SK-N-SH (cell line): ENCODE results near the gene EVC2. TPM values are rescaled to one million over a fixed set of nuclear protein-coding genes. Genes with fewer than 3 reads are reported as not detected.

ENCODE experiments used
- CTCF ChIA-PET: fragments of 300-600, 350-600 bp; formaldehyde crosslinking; extraction: SDS; loops from one replicate; lab custom pipeline; 2021; lab: Yijun Ruan, JAX
- POLR2A ChIA-PET: fragments of 350-600 bp; sonication (Branson Sonifier 250); formaldehyde crosslinking; extraction: SDS; loops from one replicate; lab custom pipeline; 2020; ENCODE audit warnings: antibody characterized with exemption, inconsistent platforms; lab: Yijun Ruan, JAX
- DNase-seq: peaks from one replicate; pipeline ENCODE4 v3.0.0; 2012
- H2AFZ ChIP-seq: fragments of 200-600 bp; sonication (generic); 2 replicates; pipeline ENCODE4 v1.8.1; 2016; ENCODE audit warnings: antibody characterized with exemption, mild to moderate bottlenecking, low read depth
- H3F3A ChIP-seq: fragments of 200-600 bp; sonication (generic); replicated peaks from 2 replicates; pipeline ENCODE3; 2016; ENCODE audit warnings: antibody characterized with exemption, mild to moderate bottlenecking; ENCODE audit not compliant: insufficient read depth
- H3K27ac ChIP-seq, 2 experiments: fragments of 200-500 bp in 1 of 2; fragments of 200-600 bp in 1 of 2; sonication (Bioruptor generic) in 1 of 2; sonication (generic), shearing (Covaris generic) in 1 of 2; 2 replicates each; pipeline versions ENCODE4 v1.5.1 to v1.6.1; 2014 to 2016; ENCODE audit warnings: low read depth in 2 of 2, inconsistent platforms in 1 of 2, low read length in 1 of 2, mild to moderate bottlenecking in 1 of 2, mixed read lengths in 1 of 2
- H3K27me3 ChIP-seq: fragments of 200-600 bp; sonication (generic), shearing (Covaris generic); 2 replicates; pipeline ENCODE4 v1.6.1; 2016; ENCODE audit warnings: mixed run types; ENCODE audit not compliant: insufficient read depth
- H3K36me3 ChIP-seq, 2 experiments: fragments of 200-500 bp in 1 of 2; fragments of 200-600 bp in 1 of 2; sonication (Bioruptor generic) in 1 of 2; sonication (generic) in 1 of 2; replicated peaks in 1 of 2; 2 replicates each; pipeline versions ENCODE3 to v1.5.1; 2014 to 2016; ENCODE audit warnings: low read length in 1 of 2, mild to moderate bottlenecking in 1 of 2; ENCODE audit not compliant: insufficient read depth in 2 of 2, control insufficient read depth in 1 of 2
- H3K4me1 ChIP-seq, 2 experiments: fragments of 200-500 bp in 1 of 2; fragments of 200-600 bp in 1 of 2; sonication (Bioruptor generic) in 1 of 2; sonication (generic), shearing (Covaris generic) in 1 of 2; 2 replicates each; pipeline versions ENCODE4 v1.5.1 to v1.6.1; 2014 to 2016; ENCODE audit warnings: low read depth in 1 of 2, low read length in 1 of 2, mixed run types in 1 of 2; ENCODE audit not compliant: insufficient read depth in 2 of 2, control insufficient read depth in 1 of 2
- H3K4me2 ChIP-seq: fragments of 200-600 bp; sonication (generic), shearing (Covaris generic); 2 replicates; pipeline ENCODE4 v1.6.1; 2017; ENCODE audit warnings: mixed run types
- H3K4me3 ChIP-seq, 2 experiments: fragments of 200-500 bp in 1 of 2; fragments of 200-600 bp in 1 of 2; sonication (Bioruptor generic) in 1 of 2; sonication (generic), shearing (Covaris generic) in 1 of 2; 2 replicates each; pipeline versions ENCODE4 v1.5.1 to v1.8.1; 2014 to 2016; ENCODE audit warnings: low read depth in 2 of 2, inconsistent platforms in 1 of 2, low read length in 1 of 2, mild to moderate bottlenecking in 1 of 2, mixed read lengths in 1 of 2, moderate library complexity in 1 of 2
- H3K79me2 ChIP-seq: fragments of 200-600 bp; sonication (generic); 2 replicates; pipeline ENCODE4 v1.8.1; 2017; ENCODE audit warnings: mild to moderate bottlenecking; ENCODE audit not compliant: insufficient read depth
- H3K9ac ChIP-seq: fragments of 200-600 bp; sonication (generic); 2 replicates; pipeline ENCODE4 v1.6.1; 2017; ENCODE audit warnings: mixed run types
- H3K9me2 ChIP-seq: fragments of 200-600 bp; sonication (generic); 2 replicates; pipeline ENCODE4 v1.6.1; 2017; ENCODE audit warnings: mixed run types
- H3K9me3 ChIP-seq: fragments of 200-600 bp; sonication (generic); 2 replicates; pipeline ENCODE4 v1.6.1; 2017; ENCODE audit warnings: mixed run types, mild to moderate bottlenecking, moderate library complexity
- H4K20me1 ChIP-seq: fragments of 200-600 bp; sonication (generic); 2 replicates; pipeline ENCODE4 v1.6.1; 2017; ENCODE audit warnings: mild to moderate bottlenecking, mixed run types; ENCODE audit not compliant: insufficient read depth
- CHD2 ChIP-seq: fragments of 150-350 bp; IDR thresholded peaks from 2 replicates; pipeline ENCODE4 v1.6.1; 2018; ENCODE audit warnings: low read length; ENCODE audit not compliant: partially characterized antibody
- EP300 ChIP-seq, 2 experiments: IDR thresholded peaks; 2 replicates each; pipeline versions ENCODE4 v1.4.0 to v1.6.1; 2012; ENCODE audit warnings: borderline replicate concordance in 1 of 2, low read depth in 1 of 2, low read length in 1 of 2
- EZH2phosphoT487 ChIP-seq: fragments of 200-600 bp; sonication (generic); IDR thresholded peaks from 2 replicates; pipeline ENCODE4 v1.6.1; 2017; ENCODE audit warnings: low read depth, mixed run types, mild to moderate bottlenecking, antibody characterized with exemption, moderate library complexity, borderline replicate concordance
- GATA2 ChIP-seq: sonication (generic); formaldehyde crosslinking; IDR thresholded peaks from 2 replicates; pipeline ENCODE4 v1.5.0; 2020; ENCODE audit warnings: mild to moderate bottlenecking, missing genetic modification reagents
- MAX ChIP-seq: IDR thresholded peaks from 2 replicates; pipeline ENCODE4 v1.4.0; 2012; ENCODE audit warnings: low read depth
- MEF2A ChIP-seq: IDR thresholded peaks from 2 replicates; pipeline ENCODE4 v1.4.0; 2012; ENCODE audit warnings: low read depth, borderline replicate concordance
- MXI1 ChIP-seq: IDR thresholded peaks from 2 replicates; pipeline ENCODE4 v1.6.1; 2012; ENCODE audit warnings: mild to moderate bottlenecking, low read depth, low read length, improper control_type of control experiment
- NRF1 ChIP-seq: IDR thresholded peaks from 2 replicates; pipeline ENCODE4 v1.6.1; 2012; ENCODE audit warnings: low read depth, mild to moderate bottlenecking, low read length
- POLR2AphosphoS5 ChIP-seq: IDR thresholded peaks from 2 replicates; pipeline ENCODE4 v1.6.1; 2012; ENCODE audit warnings: low read depth, low read length
- SIN3A ChIP-seq: IDR thresholded peaks from 2 replicates; pipeline ENCODE4 v1.6.1; 2012; ENCODE audit warnings: low read depth, mild to moderate bottlenecking, low read length, moderate library complexity, borderline replicate concordance
- SMC3 ChIP-seq: IDR thresholded peaks from 2 replicates; pipeline ENCODE4 v1.6.1; 2012; ENCODE audit warnings: low read depth, low read length, improper control_type of control experiment
- WGBS: methylation state at CpG from one replicate; pipeline ENCODE4 v1.1.6; 2017; ENCODE audit warnings: low lambda C conversion rate; 5-methylcytosine and 5-hydroxymethylcytosine counted together
- polyA plus RNA-seq, 3 experiments: library from polyadenylated mRNA; depleted of rRNA; stranded (reverse); fragments of >200 nt; gene quantifications; 2 replicates each; pipeline ENCODE4 v1.2.3, GENCODE V29; 2012
- TF ChIP-seq, protein P1 (sequence below): fragments of 150-350 bp; IDR thresholded peaks from 2 replicates; pipeline ENCODE4 v1.6.1; 2016; ENCODE audit warnings: mild to moderate bottlenecking, low read depth, low read length
- TF ChIP-seq, protein P2 (sequence below): IDR thresholded peaks from 2 replicates; pipeline ENCODE4; 2012
- TF ChIP-seq, protein P3 (sequence below): IDR thresholded peaks from 2 replicates; pipeline ENCODE4 v1.6.1; 2012; ENCODE audit warnings: mild to moderate bottlenecking, low read depth, low read length, moderate library complexity

EVC2 gene
- polyA plus RNA-seq, 1 of the 3 experiments (the other 2 are of a cell fraction) = not detected

- H4K20me1 ChIP-seq = no peaks in the 10 kb centered on the region
- peaks cover 16 to 20% of the 10 kb centered on the region in 2 experiments for H3K36me3 ChIP-seq
- peaks cover 52% of the 10 kb centered on the region for H3K79me2 ChIP-seq
Measured at GRCh38 chr4:5718411-5718810, 10.1 kb upstream of the EVC2 start.

DNA sequence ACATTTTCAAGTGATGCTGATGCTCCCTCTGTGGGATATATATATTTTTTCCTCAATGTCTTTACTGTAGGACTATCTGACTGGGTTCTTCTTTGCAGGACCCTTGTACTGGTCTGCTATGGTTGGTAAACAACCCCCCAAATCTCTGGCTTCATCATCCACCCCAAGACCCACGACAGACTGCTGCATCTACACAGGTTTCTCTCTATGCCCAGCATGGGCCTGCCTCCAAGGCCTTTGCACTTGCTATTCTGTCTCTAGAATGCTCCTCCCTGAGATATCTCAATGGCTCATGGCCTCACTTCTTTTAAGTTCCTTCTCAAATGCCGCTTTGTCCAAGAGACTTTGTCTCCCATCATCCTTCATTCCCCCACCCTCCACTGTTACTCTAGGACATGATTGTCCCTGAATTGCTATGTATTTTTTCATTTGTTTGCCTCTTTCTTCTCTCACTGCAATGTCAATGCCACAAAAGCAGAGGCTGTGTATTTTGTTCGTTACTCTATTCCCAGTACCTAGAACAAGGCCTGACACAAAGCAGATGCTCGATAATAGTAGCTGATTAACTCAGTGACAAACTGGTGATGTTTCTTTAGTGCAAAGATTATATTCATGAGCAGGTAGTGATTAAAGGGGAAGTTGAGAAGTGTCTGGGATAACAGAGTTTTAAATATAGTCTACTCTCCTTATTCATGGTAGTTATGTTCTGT is 9.2 kb upstream of the EVC2 start:
- peaks cover 60% of the 10 kb centered on the region for H3K79me2 ChIP-seq
- H3K27ac ChIP-seq = no peak overlapping the region
- H3K4me1 ChIP-seq = peaks cover 0 to 4% of the 10 kb centered on the region in 2 experiments; a peak in 1 of 4 replicates
- H4K20me1 ChIP-seq = no peaks in the 10 kb centered on the region
- CTCF ChIA-PET = no interaction called here
- no peak overlapping the region for H3K9ac ChIP-seq
- peaks cover 16 to 20% of the 10 kb centered on the region in 2 experiments for H3K36me3 ChIP-seq
- H3F3A ChIP-seq = no peaks in the 10 kb centered on the region
- no peak overlapping the region for H2AFZ ChIP-seq
- H3K9me2 ChIP-seq = no peaks in the 10 kb centered on the region
- H3K9me3 ChIP-seq = no peaks in the 10 kb centered on the region
- 83% methylated on average over 4 of the region's 4 CpGs for WGBS
- no peak overlapping the region for H3K4me3 ChIP-seq
- no peaks in the 10 kb centered on the region for H3K27me3 ChIP-seq
- TF ChIP-seq MEF2A (no peak), POLR2AphosphoS5 (no peak), SMC3 (no peak), MAX (no peak)
- no peak for DNase-seq
- no peak overlapping the region for H3K4me2 ChIP-seq
- POLR2A ChIA-PET = no interaction called here

More at GRCh38 chr4:5718411-5718810, 10.1 kb upstream of the EVC2 start:
- no peak overlapping the region for H2AFZ ChIP-seq
- no peaks in the 10 kb centered on the region for H3K9me3 ChIP-seq
- no peak overlapping the region for H3K4me3 ChIP-seq
- H3K4me2 ChIP-seq = no peak overlapping the region
- ChIA-PET POLR2A (no interaction called here), CTCF (no interaction called here)
- no peaks in the 10 kb centered on the region for H3F3A ChIP-seq
- DNase-seq = no peak
- H3K4me1 ChIP-seq = no peaks in the 10 kb centered on the region
- no peaks in the 10 kb centered on the region for H3K27me3 ChIP-seq
- no peak overlapping the region for H3K27ac ChIP-seq
- no peaks in the 10 kb centered on the region for H3K9me2 ChIP-seq
- TF ChIP-seq EP300 (IDR thresholded peaks at IDR 0.05; ENCODE audit: borderline replicate concordance in 1 of 2, low read depth in 1 of 2, low read length in 1 of 2) = no peak
- no peak for TF ChIP-seq MAX
- no peak for TF ChIP-seq NRF1
- no peak for TF ChIP-seq CHD2
- TF ChIP-seq, all 33 proteins: peak for 0
- H3K9ac ChIP-seq = no peak overlapping the region
- WGBS = 79% methylated on average over 4 of the region's 4 CpGs

GRCh38 chr4:5716391-5716790 is 8.0 kb upstream of the EVC2 start:
- Histone ChIP-seq H4K20me1 (no peaks in the 10 kb centered on the region), H3K4me2 (no peak overlapping the region)
- 93% methylated on average over 2 of the region's 2 CpGs for WGBS
- TF ChIP-seq, protein P1, sequence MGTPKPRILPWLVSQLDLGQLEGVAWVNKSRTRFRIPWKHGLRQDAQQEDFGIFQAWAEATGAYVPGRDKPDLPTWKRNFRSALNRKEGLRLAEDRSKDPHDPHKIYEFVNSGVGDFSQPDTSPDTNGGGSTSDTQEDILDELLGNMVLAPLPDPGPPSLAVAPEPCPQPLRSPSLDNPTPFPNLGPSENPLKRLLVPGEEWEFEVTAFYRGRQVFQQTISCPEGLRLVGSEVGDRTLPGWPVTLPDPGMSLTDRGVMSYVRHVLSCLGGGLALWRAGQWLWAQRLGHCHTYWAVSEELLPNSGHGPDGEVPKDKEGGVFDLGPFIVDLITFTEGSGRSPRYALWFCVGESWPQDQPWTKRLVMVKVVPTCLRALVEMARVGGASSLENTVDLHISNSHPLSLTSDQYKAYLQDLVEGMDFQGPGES = no peak
- TF ChIP-seq SIN3A (no peak), EZH2phosphoT487 (no peak), EP300 (IDR thresholded peaks at IDR 0.05; ENCODE audit: borderline replicate concordance in 1 of 2, low read depth in 1 of 2, low read length in 1 of 2) (no peak), GATA2 (CRISPR knock-in tag) (no peak), MXI1 (no peak)
- TF ChIP-seq, protein P2, sequence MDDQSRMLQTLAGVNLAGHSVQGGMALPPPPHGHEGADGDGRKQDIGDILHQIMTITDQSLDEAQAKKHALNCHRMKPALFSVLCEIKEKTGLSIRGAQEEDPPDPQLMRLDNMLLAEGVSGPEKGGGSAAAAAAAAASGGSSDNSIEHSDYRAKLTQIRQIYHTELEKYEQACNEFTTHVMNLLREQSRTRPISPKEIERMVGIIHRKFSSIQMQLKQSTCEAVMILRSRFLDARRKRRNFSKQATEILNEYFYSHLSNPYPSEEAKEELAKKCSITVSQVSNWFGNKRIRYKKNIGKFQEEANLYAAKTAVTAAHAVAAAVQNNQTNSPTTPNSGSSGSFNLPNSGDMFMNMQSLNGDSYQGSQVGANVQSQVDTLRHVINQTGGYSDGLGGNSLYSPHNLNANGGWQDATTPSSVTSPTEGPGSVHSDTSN = no peak
- TF ChIP-seq, protein P3, sequence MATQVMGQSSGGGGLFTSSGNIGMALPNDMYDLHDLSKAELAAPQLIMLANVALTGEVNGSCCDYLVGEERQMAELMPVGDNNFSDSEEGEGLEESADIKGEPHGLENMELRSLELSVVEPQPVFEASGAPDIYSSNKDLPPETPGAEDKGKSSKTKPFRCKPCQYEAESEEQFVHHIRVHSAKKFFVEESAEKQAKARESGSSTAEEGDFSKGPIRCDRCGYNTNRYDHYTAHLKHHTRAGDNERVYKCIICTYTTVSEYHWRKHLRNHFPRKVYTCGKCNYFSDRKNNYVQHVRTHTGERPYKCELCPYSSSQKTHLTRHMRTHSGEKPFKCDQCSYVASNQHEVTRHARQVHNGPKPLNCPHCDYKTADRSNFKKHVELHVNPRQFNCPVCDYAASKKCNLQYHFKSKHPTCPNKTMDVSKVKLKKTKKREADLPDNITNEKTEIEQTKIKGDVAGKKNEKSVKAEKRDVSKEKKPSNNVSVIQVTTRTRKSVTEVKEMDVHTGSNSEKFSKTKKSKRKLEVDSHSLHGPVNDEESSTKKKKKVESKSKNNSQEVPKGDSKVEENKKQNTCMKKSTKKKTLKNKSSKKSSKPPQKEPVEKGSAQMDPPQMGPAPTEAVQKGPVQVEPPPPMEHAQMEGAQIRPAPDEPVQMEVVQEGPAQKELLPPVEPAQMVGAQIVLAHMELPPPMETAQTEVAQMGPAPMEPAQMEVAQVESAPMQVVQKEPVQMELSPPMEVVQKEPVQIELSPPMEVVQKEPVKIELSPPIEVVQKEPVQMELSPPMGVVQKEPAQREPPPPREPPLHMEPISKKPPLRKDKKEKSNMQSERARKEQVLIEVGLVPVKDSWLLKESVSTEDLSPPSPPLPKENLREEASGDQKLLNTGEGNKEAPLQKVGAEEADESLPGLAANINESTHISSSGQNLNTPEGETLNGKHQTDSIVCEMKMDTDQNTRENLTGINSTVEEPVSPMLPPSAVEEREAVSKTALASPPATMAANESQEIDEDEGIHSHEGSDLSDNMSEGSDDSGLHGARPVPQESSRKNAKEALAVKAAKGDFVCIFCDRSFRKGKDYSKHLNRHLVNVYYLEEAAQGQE = no peak

More at GRCh38 chr4:5716391-5716790, 8.0 kb upstream of the EVC2 start:
- H2AFZ ChIP-seq = no peak overlapping the region
- no peak overlapping the region for H3K9ac ChIP-seq
- H3K36me3 ChIP-seq = peaks cover 11 to 20% of the 10 kb centered on the region in 2 experiments
- peaks cover 0 to 14% of the 10 kb centered on the region in 2 experiments; a peak in 1 of 4 replicates for H3K4me1 ChIP-seq
- H3K9me3 ChIP-seq = no peaks in the 10 kb centered on the region
- H3K79me2 ChIP-seq = peaks cover 72% of the 10 kb centered on the region
- no peak for DNase-seq
- no peaks in the 10 kb centered on the region for H3K9me2 ChIP-seq
- H3K27me3 ChIP-seq = no peaks in the 10 kb centered on the region
- H3F3A ChIP-seq = no peaks in the 10 kb centered on the region
- no peak overlapping the region for H3K4me3 ChIP-seq
- CTCF ChIA-PET = interaction anchor here (1.2 kb wide), 1 partner anchor 8 kb away, joined by 3 read pairs; no protein-coding TSS in a partner anchor
- POLR2A ChIA-PET = no interaction called here
- no peak overlapping the region for H3K27ac ChIP-seq
